H1 (cell line): Measurements from ENCODE around the gene IP6K3. TPM values are rescaled to one million over a fixed set of nuclear protein-coding genes. Genes with fewer than 3 reads are reported as not detected.

Experiments
- CTCF ChIA-PET: fragments of 300-600 bp; sonication (Branson Sonifier 250); formaldehyde crosslinking; loops from one replicate; lab custom pipeline; 2021; ENCODE audit not compliant: partially characterized antibody; lab: Charles Lee
- POLR2A ChIA-PET: fragments of 300-600 bp; sonication (Branson Sonifier 250); formaldehyde crosslinking; loops from one replicate; lab custom pipeline; 2021; ENCODE audit warnings: inconsistent platforms; ENCODE audit not compliant: partially characterized antibody; lab: Charles Lee
- DNase-seq, 2 experiments: peaks; one replicate each; pipeline versions ENCODE4 v3.0.0 to v3.0.0-alpha.2; 2010 to 2022; ENCODE audit warnings: low spot score in 2 of 2, low read depth in 1 of 2, mixed read lengths in 1 of 2
- FAIRE-seq: peaks from 2 replicates; lab custom pipeline; 2011; peaks lifted over from hg19 to GRCh38; lab: Jason Lieb, UNC
- H2AFZ ChIP-seq: 2 replicates; pipeline ENCODE4 v1.8.1; 2012; ENCODE audit warnings: low read length, inconsistent platforms
- H2AK5ac ChIP-seq: 2 replicates; pipeline ENCODE4 v1.6.1; 2013; ENCODE audit warnings: low read depth, low read length
- H2BK120ac ChIP-seq: replicated peaks from 2 replicates; pipeline ENCODE3; 2013; ENCODE audit warnings: low read depth, low read length, inconsistent platforms
- H2BK12ac ChIP-seq: 2 replicates; pipeline ENCODE4 v1.6.1; 2013; ENCODE audit warnings: low read depth, low read length
- H2BK15ac ChIP-seq: 2 replicates; pipeline ENCODE4 v1.6.1; 2013; ENCODE audit warnings: low read length
- H2BK20ac ChIP-seq: 2 replicates; pipeline ENCODE4 v1.6.1; 2013; ENCODE audit warnings: low read length
- H2BK5ac ChIP-seq: 2 replicates; pipeline ENCODE4 v1.6.1; 2013; ENCODE audit warnings: low read depth, low read length
- H3K14ac ChIP-seq: 2 replicates; pipeline ENCODE4 v1.6.1; 2013; ENCODE audit warnings: inconsistent platforms; ENCODE audit not compliant: insufficient read length
- H3K18ac ChIP-seq: 2 replicates; pipeline ENCODE4 v1.6.1; 2013; ENCODE audit warnings: low read length; ENCODE audit errors: extremely low read depth
- H3K23ac ChIP-seq: 2 replicates; pipeline ENCODE4 v1.6.1; 2013; ENCODE audit warnings: inconsistent platforms; ENCODE audit not compliant: insufficient read length
- H3K23me2 ChIP-seq: 2 replicates; pipeline ENCODE4 v1.6.1; 2013; ENCODE audit warnings: low read depth, low read length
- H3K27ac ChIP-seq: 2 replicates; pipeline ENCODE4 v1.6.1; 2011; ENCODE audit warnings: low read depth, low read length, inconsistent platforms
- H3K27me3 ChIP-seq, 4 experiments: replicated peaks in 1 of 4; 1 replicate in 1 of 4; 2 replicates in 3 of 4; pipeline versions ENCODE4 v1.6.1 to v1.8.1; 2011 to 2013; ENCODE audit warnings: low read length in 3 of 4, mild to moderate bottlenecking in 3 of 4, inconsistent platforms in 2 of 4, mixed read lengths in 2 of 4, moderate library complexity in 1 of 4; ENCODE audit not compliant: control insufficient read depth in 3 of 4, insufficient read depth in 3 of 4; ENCODE audit errors: extremely low read depth in 1 of 4
- H3K36me3 ChIP-seq, 4 experiments: 2 replicates each; pipeline versions ENCODE4 v1.6.1 to v1.8.1; 2011 to 2013; ENCODE audit warnings: mild to moderate bottlenecking in 4 of 4, low read length in 3 of 4, moderate library complexity in 2 of 4, control low read depth in 1 of 4, inconsistent platforms in 1 of 4; ENCODE audit not compliant: insufficient read depth in 4 of 4, control insufficient read depth in 2 of 4
- H3K4ac ChIP-seq: replicated peaks from 2 replicates; pipeline ENCODE3; 2013; ENCODE audit warnings: low read length, low read depth, mixed read lengths, inconsistent platforms; ENCODE audit not compliant: insufficient read length
- H3K4me1 ChIP-seq, 4 experiments: replicated peaks in 1 of 4; 1 replicate in 1 of 4; 2 replicates in 3 of 4; pipeline versions ENCODE4 v1.6.1 to v1.8.1; 2011 to 2013; ENCODE audit warnings: low read length in 3 of 4, inconsistent platforms in 2 of 4, mixed read lengths in 1 of 4; ENCODE audit not compliant: insufficient read depth in 4 of 4, control insufficient read depth in 3 of 4
- H3K4me2 ChIP-seq, 2 experiments: 2 replicates each; pipeline versions ENCODE4 v1.6.1 to v1.8.1; 2011 to 2013; ENCODE audit warnings: low read depth in 2 of 2, low read length in 2 of 2, control low read depth in 1 of 2, inconsistent platforms in 1 of 2, mild to moderate bottlenecking in 1 of 2; ENCODE audit not compliant: insufficient read depth in 1 of 2
- H3K4me3 ChIP-seq, 4 experiments: fragments of 200-600, 300-600 bp in 1 of 4; sonication (generic), shearing (Covaris generic), sonication (Bioruptor Twin) in 1 of 4; 2 replicates each; pipeline versions ENCODE4 v1.5.1 to v1.8.1; 2011 to 2016; ENCODE audit warnings: low read length in 4 of 4, low read depth in 3 of 4, control low read depth in 2 of 4, inconsistent platforms in 2 of 4, mild to moderate bottlenecking in 2 of 4, mixed read lengths in 1 of 4, moderate library complexity in 1 of 4; ENCODE audit not compliant: insufficient read depth in 2 of 4; ENCODE audit errors: extremely low read depth in 1 of 4
- H3K56ac ChIP-seq: replicated peaks from 2 replicates; pipeline ENCODE3; 2013; ENCODE audit warnings: low read depth, mild to moderate bottlenecking, mixed read lengths, low read length, inconsistent platforms; ENCODE audit not compliant: insufficient read length
- H3K79me1 ChIP-seq: 2 replicates; pipeline ENCODE4 v1.6.1; 2013; ENCODE audit warnings: low read depth, low read length, control low read depth
- H3K79me2 ChIP-seq, 2 experiments: 2 replicates each; pipeline versions ENCODE4 v1.6.1 to v1.8.1; 2012 to 2013; ENCODE audit warnings: low read length in 2 of 2, mild to moderate bottlenecking in 2 of 2, inconsistent platforms in 1 of 2; ENCODE audit not compliant: insufficient read depth in 2 of 2, control insufficient read depth in 1 of 2
- H3K9ac ChIP-seq, 4 experiments: replicated peaks in 1 of 4; 1 replicate in 1 of 4; 2 replicates in 3 of 4; pipeline versions ENCODE4 v1.6.1 to v1.8.1; 2011 to 2013; ENCODE audit warnings: low read depth in 3 of 4, low read length in 3 of 4, control low read depth in 2 of 4, mild to moderate bottlenecking in 2 of 4, moderate library complexity in 2 of 4, inconsistent platforms in 1 of 4; ENCODE audit errors: extremely low read depth in 1 of 4
- H3K9me3 ChIP-seq, 2 experiments: 2 replicates each; pipeline versions ENCODE4 v1.6.1 to v1.8.1; 2012 to 2013; ENCODE audit warnings: mild to moderate bottlenecking in 2 of 2, moderate library complexity in 2 of 2, control low read depth in 1 of 2, inconsistent platforms in 1 of 2, low read depth in 1 of 2, low read length in 1 of 2, mixed read lengths in 1 of 2; ENCODE audit not compliant: insufficient read depth in 2 of 2
- H4K20me1 ChIP-seq, 2 experiments: replicated peaks in 1 of 2; 2 replicates each; pipeline versions ENCODE3 to v1.8.1; 2011 to 2013; ENCODE audit warnings: inconsistent platforms in 2 of 2, low read length in 2 of 2, mild to moderate bottlenecking in 1 of 2; ENCODE audit not compliant: insufficient read depth in 2 of 2, control insufficient read depth in 1 of 2
- H4K5ac ChIP-seq: 2 replicates; pipeline ENCODE4 v1.6.1; 2013; ENCODE audit warnings: low read length, low read depth, mixed read lengths, inconsistent platforms; ENCODE audit not compliant: insufficient read length
- H4K8ac ChIP-seq: 2 replicates; pipeline ENCODE4 v1.8.0; 2013; ENCODE audit warnings: mild to moderate bottlenecking, moderate library complexity, low read length, inconsistent platforms; ENCODE audit not compliant: insufficient read depth; ENCODE audit errors: extremely low read depth
- H4K91ac ChIP-seq: replicated peaks from 2 replicates; pipeline ENCODE3; 2013; ENCODE audit warnings: low read length, mixed read lengths, inconsistent platforms; ENCODE audit not compliant: insufficient read length
- EGR1 ChIP-seq: IDR thresholded peaks from 2 replicates; pipeline ENCODE4 v1.6.1; 2011; ENCODE audit warnings: low read depth, low read length, borderline replicate concordance
- TAF1 ChIP-seq: IDR thresholded peaks from 2 replicates; pipeline ENCODE4 v1.6.1; 2011; ENCODE audit warnings: mild to moderate bottlenecking, low read depth, low read length
- WGBS, 2 experiments: shearing (Covaris generic) in 1 of 2; methylation state at CpG; one replicate each; pipeline versions ENCODE4 v1.1.6 to v1.1.7; 2013 to 2015; ENCODE audit warnings: low lambda C conversion rate in 2 of 2, mixed read lengths in 2 of 2, inconsistent platforms in 1 of 2, low coverage in 1 of 2, missing lambda C conversion rate in 1 of 2; ENCODE audit not compliant: insufficient replicate concordance in 2 of 2, insufficient coverage in 1 of 2, insufficient read length in 1 of 2; ENCODE audit errors: extremely low coverage in 1 of 2, missing lambda C conversion rate in 1 of 2; 5-methylcytosine and 5-hydroxymethylcytosine counted together
- polyA plus RNA-seq, 7 experiments: library from polyadenylated mRNA; depleted of rRNA in 3 of 7; stranded (reverse) in 5 of 7; unstranded in 2 of 7; fragments of >200 nt in 5 of 7; fragments of 200-250 nt in 2 of 7; gene quantifications; 1 replicate in 5 of 7; 2 replicates in 1 of 7; 4 replicates in 1 of 7; pipeline versions ENCODE4 v1.2.1 to v1.2.3, GENCODE V29; 2011 to 2013; ENCODE audit warnings: missing spikeins in 2 of 7, mixed read lengths in 2 of 7
- total RNA-seq: library from RNA; stranded (reverse); fragmentation: NEBNext Ultra II Directional; extraction: Animal tissue kit (Norgen Biotek cat#: 25700); gene quantifications from 2 replicates; pipeline ENCODE4 v1.2.1, GENCODE V29; 2021
- TF ChIP-seq, protein P1 (sequence below), 3 experiments: IDR thresholded peaks; 1 replicate in 2 of 3; 2 replicates in 1 of 3; pipeline versions ENCODE4 v1.5.1 to v1.6.1; 2011; ENCODE audit warnings: low read length in 3 of 3, mild to moderate bottlenecking in 3 of 3, inconsistent platforms in 2 of 3, low read depth in 1 of 3, moderate library complexity in 1 of 3; ENCODE audit not compliant: insufficient read depth in 1 of 3; ENCODE audit errors: control extremely low read depth in 1 of 3

IP6K3 gene
- total and polyA plus RNA-seq, 2 of the 8 experiments (the other 6 are each of a cell fraction or from before 2014, with no cell fraction given) = 0.22 to 0.73 TPM

DNA sequence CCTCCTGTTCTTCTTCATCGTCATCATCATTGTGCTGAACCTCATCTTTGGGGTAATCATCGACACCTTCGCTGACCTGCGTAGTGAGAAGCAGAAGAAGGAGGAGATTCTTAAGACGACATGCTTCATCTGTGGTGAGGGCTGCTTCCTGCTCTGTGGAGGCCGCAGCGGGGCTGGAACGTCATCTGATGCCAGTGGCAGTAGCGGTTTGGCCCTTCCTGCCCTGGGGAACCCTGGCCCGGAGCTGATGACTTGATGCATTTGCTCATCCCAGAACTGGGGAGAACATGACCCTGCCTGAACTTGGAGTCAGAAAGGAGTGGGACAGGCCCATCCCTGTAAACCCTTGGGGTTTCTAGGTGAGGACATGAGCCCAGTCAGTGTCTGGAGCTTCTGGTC is 53.9 kb downstream of the IP6K3 start:
- H3K4me2 ChIP-seq = no peak overlapping the region
- H2BK15ac ChIP-seq = no peak overlapping the region
- no peak overlapping the region for H3K4ac ChIP-seq
- H3K9ac ChIP-seq = no peak overlapping the region
- no peak overlapping the region for H3K14ac ChIP-seq
- no peak overlapping the region for H4K5ac ChIP-seq
- no peaks in the 10 kb centered on the region for H3K27me3 ChIP-seq
- no peak for DNase-seq
- no peak overlapping the region for H3K56ac ChIP-seq
- no peaks in the 10 kb centered on the region for H3K9me3 ChIP-seq
- H2BK20ac ChIP-seq = no peak overlapping the region
- 86% methylated on average over 10 of the region's 10 CpGs; no CpG with 5 or more reads in 1 of the 2 experiments for WGBS, 2 experiments
- FAIRE-seq = no peak
- no peak overlapping the region for H3K23ac ChIP-seq
- H2BK12ac ChIP-seq = no peak overlapping the region
- H3K4me3 ChIP-seq = no peak overlapping the region
- H3K79me1 ChIP-seq = no peaks in the 10 kb centered on the region
- H3K36me3 ChIP-seq = peaks cover 26 to 55% (median 41%) of the 10 kb centered on the region in 4 experiments
- H2AK5ac ChIP-seq = no peak overlapping the region
- no peaks in the 10 kb centered on the region for H3K23me2 ChIP-seq
- H3K4me1 ChIP-seq = peaks cover 0 to 10% (median 1%) of the 10 kb centered on the region in 4 experiments; a peak in 4 of 7 replicates
- H2BK120ac ChIP-seq = no peak overlapping the region
- ChIA-PET POLR2A (interaction anchor here (0.9 to 2.9 kb wide), 6 partner anchors 9 to 92 kb away, joined by 3 to 10 read pairs (median 4); partner anchors contain the start of gene ITPR3), CTCF (interaction anchor here (1.4 to 2.9 kb wide), 4 partner anchors 9 to 108 kb away, joined by 7 to 16 read pairs (median 7); no protein-coding TSS in a partner anchor)
- no peaks in the 10 kb centered on the region for H3K79me2 ChIP-seq
- H2BK5ac ChIP-seq = no peak overlapping the region; the same call in 1 of the 2 replicates
- H4K8ac ChIP-seq = no peak overlapping the region
- no peak overlapping the region for H2AFZ ChIP-seq
- H3K27ac ChIP-seq = no peak overlapping the region
- H3K18ac ChIP-seq = no peak overlapping the region
- peaks cover 7 to 12% of the 10 kb centered on the region in 2 experiments for H4K20me1 ChIP-seq
- H4K91ac ChIP-seq = no peak overlapping the region
- no peak for TF ChIP-seq TAF1
- TF ChIP-seq, protein P1, sequence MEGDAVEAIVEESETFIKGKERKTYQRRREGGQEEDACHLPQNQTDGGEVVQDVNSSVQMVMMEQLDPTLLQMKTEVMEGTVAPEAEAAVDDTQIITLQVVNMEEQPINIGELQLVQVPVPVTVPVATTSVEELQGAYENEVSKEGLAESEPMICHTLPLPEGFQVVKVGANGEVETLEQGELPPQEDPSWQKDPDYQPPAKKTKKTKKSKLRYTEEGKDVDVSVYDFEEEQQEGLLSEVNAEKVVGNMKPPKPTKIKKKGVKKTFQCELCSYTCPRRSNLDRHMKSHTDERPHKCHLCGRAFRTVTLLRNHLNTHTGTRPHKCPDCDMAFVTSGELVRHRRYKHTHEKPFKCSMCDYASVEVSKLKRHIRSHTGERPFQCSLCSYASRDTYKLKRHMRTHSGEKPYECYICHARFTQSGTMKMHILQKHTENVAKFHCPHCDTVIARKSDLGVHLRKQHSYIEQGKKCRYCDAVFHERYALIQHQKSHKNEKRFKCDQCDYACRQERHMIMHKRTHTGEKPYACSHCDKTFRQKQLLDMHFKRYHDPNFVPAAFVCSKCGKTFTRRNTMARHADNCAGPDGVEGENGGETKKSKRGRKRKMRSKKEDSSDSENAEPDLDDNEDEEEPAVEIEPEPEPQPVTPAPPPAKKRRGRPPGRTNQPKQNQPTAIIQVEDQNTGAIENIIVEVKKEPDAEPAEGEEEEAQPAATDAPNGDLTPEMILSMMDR (IDR thresholded peaks at IDR 0.05; ENCODE audit: control extremely low read depth in 1 of 3, insufficient read depth in 1 of 3, low read depth in 1 of 3, low read length in 3 of 3) = no peak
- no peak for TF ChIP-seq EGR1
